ENCODE results near the gene PPIH.

DNA sequence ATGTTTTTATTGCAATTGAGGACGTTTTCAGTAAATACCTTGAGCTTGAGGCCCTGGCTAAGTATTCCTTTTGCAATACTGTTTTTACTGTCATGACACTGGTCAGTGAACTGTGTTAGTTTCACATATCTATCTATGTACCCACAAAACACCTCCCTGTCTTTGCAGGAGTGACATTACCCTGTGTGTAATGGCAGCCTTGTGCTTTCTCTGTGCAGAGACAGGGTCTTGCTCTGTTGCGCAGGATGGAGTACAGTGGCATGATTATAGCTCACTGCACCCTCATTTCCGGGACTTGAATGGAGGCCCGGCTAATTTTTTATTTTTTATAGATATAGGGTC, 32.9 kb downstream of the PPIH start:
- TF ChIP-seq, protein P1, sequence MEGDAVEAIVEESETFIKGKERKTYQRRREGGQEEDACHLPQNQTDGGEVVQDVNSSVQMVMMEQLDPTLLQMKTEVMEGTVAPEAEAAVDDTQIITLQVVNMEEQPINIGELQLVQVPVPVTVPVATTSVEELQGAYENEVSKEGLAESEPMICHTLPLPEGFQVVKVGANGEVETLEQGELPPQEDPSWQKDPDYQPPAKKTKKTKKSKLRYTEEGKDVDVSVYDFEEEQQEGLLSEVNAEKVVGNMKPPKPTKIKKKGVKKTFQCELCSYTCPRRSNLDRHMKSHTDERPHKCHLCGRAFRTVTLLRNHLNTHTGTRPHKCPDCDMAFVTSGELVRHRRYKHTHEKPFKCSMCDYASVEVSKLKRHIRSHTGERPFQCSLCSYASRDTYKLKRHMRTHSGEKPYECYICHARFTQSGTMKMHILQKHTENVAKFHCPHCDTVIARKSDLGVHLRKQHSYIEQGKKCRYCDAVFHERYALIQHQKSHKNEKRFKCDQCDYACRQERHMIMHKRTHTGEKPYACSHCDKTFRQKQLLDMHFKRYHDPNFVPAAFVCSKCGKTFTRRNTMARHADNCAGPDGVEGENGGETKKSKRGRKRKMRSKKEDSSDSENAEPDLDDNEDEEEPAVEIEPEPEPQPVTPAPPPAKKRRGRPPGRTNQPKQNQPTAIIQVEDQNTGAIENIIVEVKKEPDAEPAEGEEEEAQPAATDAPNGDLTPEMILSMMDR (conservative IDR thresholded peaks at IDR 0.05) = peak; percentile 12; the same call in 1 of the 2 replicates
- TF ChIP-seq ZFX (IDR thresholded peaks at IDR 0.05) = no peak

Data from C4-2B (cell line).